ENCODE measurements around the gene ASMT.
A peak's percentile ranks its signal among the peaks of the same experiment; 100 is the strongest.
"Not testable (repeated sequence)": the region's sequence is repeated elsewhere in the genome, so short reads cannot be mapped to it uniquely, and the experiment has no call there.

ASMT gene, protein sequence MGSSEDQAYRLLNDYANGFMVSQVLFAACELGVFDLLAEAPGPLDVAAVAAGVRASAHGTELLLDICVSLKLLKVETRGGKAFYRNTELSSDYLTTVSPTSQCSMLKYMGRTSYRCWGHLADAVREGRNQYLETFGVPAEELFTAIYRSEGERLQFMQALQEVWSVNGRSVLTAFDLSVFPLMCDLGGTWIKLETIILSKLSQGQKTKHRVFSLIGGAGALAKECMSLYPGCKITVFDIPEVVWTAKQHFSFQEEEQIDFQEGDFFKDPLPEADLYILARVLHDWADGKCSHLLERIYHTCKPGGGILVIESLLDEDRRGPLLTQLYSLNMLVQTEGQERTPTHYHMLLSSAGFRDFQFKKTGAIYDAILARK

GRCh38 chrX:1614927-1615326, at the start of gene ASMT:
Gene ASMT, plus strand, starts transcription at chrX:1615059. Its CDS starts 141 bp downstream, at chrX:1615200.
- DNase-seq, result peak in 1 of 2 experiments; percentile 49

DNA sequence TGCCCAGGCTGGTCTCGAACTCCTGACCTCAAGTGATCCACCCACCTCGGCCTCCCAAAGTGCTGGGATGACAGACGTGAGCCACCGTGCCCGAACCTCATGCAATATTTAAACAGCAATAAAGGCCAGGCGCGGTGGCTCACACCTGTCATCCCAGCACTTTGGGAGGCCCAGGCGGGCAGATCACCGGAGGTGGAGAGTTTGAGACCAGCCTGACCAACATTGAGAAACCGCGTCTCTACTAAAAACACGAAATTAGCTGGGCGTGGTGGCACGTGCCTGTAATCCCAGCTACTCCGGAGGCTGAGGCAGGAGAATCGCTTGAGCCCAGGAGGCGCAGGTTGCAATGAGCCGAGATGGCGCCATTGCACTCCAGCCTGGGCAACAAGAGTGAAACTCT, 40.7 kb upstream of the ASMT start:
- not testable (repeated sequence) for DNase-seq

- no peak for DNase-seq
These were observed 38.5 kb upstream of the ASMT start for GRCh38 chrX:1576201-1576992.

GRCh38 chrX:1577845-1578244, 37.0 kb upstream of the ASMT start:
- no peak for DNase-seq

- DNase-seq, result no peak
These were observed 36.2 kb upstream of the ASMT start for GRCh38 chrX:1578511-1579173.

- DNase-seq, result peak; percentile 65 to 78
These were observed 33.7 kb upstream of the ASMT start for GRCh38 chrX:1581132-1581531.

DNA sequence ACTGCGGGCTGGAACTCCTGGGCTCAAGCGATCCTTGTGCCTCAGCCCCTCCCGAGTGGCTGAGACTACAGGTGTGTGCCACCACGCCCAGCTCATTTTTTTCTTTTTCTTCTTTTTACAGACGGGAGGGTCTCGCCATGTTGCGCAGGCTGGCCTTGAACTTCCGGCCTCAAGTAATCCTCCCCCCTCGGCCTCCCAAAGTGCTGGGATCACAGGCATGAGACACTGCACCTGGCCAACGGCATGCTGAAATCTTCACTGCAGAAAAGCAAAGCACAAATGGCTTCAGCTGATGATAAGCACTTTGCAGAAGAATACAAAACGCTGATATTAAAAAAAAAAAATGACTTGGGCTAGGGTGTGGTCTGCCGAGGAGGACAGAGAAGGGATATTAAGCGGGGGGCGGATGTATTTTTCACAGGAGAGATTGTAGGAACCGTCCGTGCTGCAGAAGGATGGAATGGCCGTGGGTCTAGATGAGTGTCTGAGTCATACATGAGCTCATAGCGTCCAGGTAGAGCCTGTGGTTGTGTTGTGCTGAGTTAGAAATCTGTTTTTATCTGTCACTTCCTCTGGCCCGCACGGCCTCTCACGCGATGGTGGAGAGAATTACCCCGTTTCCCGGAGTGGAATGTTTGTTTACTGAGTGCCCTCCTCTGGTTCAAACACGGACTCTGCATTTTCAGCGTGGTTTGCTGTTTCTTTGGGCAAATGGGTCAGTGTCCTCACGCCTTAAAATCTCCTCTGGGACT, 32.0 kb upstream of the ASMT start:
- no peak for DNase-seq

DNA sequence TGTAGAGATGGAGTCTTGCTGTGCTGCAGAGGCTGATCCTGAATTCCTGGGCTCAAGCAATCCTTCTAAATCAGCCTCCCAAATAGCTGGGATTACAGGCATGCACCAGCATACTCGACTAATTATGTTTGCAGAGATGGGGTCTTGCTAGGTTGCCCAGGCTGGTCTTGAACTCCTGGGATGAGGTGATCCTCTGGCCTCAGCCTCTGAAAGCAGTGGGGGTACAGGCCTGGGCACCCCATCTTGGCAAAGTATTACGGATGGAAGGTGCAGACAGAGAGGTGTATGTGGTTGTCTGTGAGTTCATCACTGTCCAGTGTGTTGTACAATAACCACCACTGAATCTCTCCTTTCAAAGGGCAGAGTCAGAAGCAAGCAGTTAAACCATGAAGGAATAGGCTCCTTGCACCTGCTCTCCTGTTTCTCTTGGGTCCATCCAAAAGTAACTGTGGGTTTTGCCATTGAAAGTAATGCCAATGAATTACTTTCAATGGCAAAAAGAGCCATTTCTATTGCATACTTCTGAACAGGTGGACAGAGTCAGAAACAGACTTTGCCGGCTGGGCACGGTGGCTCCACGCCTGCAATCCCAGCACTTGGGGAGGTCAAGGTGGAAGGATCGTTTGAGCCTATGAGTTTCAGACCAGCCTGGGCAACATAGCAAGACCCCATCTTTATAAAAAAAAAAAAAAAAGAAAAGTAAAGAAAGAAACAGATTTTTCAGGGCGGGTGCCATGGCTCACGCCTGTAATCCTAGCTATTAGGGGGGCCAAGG, 30.4 kb upstream of the ASMT start:
- DNase-seq, result no peak

DNA sequence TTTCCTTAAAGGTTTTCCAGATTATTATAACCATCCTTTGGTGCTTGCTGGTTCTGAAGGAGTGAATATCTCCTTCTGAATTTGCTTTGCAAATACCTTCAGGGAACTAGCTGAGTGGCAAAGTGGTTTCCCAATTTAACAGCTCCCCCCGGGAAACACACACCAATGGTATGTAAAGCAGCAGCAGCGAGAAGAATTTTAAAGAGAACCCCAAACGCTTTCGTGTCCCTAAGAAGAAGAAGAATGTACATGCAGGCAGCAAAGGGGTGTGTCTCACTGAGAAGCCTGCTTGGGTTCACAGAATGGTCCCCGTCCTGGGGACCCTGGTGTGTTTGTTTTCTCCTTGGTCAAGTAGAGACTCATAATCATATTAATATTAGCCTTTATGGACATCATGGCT, 27.7 kb upstream of the ASMT start:
- peak; percentile 97 for DNase-seq

DNA sequence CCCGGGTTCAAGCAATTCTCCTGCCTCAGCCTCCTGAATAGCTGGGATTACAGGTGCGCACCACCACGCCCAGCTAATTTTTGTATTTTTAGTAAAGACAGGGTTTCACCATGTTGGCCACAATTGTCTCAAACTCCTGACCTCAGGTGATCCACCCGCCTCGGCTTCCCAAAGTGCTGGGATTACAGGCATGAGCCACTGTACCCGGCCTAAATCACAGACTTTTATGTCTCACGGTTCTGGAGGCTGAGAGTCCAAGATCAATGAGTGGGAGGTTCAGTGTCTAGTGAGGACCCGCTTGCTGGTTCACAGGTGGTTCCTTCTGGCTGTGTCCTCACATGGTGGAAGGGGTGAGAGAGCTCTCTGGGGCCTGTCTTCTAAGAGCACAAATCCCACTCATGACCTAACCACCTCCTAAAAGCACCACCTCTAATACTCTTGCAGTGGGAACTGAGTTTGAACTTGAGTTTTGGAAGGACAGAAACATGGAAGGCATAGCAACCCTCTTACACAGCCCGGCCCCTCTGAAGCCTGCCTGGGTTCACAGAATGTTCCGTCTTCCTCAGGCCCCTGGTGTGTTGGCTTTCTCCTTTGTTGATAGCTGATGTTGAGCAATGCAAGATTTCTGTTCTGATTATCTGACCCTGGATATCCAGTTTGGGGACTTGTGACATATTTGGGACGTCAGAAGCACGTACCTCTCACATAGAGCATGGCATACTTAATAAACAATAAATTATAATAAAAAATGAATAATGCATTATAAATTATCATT, 25.3 kb upstream of the ASMT start:
- DNase-seq, result no peak

DNA sequence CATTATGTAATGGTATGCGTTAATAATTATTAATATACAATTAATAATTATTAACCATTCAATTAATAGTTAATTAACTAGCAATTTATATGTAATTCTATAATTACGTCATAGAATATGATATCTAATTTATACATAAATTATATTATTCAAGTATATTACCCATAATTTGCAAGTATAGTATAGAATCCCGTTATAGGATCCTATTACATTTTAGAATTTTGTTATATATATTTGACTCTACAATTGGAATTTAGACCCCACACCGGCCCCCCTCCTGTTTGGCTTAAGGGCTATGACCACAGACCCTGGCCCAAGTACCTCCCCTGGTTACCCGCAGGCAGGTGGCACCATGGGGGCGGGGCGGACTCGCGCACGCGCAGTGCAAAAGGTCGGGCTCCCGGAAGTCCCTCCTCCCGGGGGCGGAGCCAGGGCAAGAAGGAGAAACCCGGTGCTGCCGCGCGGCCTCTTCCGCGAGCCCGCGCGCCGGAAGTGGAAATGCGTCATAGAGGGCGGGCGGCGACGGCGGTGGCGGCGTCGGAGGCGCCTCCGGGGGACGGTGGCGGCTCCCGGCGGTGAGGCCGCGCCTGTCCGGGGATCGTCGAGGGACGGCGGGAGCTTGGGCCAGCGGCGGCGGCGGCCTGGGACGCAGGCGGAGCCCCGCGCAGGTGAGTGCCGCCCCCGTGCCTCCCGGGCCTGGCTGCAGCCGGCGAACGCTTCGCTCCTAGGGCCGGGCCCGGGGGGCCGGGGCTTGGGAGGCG, 23.6 kb upstream of the ASMT start, which contains the start of gene AKAP17A:
TSS of gene AKAP17A (plus strand) at position 503 of the 761 bp plus-strand sequence. CDS start 1,859 bp downstream, outside the sequence.
- peak; percentile 92 to 97 for DNase-seq

GRCh38 chrX:1591863-1592469, 22.9 kb upstream of the ASMT start:
- no peak for DNase-seq

DNA sequence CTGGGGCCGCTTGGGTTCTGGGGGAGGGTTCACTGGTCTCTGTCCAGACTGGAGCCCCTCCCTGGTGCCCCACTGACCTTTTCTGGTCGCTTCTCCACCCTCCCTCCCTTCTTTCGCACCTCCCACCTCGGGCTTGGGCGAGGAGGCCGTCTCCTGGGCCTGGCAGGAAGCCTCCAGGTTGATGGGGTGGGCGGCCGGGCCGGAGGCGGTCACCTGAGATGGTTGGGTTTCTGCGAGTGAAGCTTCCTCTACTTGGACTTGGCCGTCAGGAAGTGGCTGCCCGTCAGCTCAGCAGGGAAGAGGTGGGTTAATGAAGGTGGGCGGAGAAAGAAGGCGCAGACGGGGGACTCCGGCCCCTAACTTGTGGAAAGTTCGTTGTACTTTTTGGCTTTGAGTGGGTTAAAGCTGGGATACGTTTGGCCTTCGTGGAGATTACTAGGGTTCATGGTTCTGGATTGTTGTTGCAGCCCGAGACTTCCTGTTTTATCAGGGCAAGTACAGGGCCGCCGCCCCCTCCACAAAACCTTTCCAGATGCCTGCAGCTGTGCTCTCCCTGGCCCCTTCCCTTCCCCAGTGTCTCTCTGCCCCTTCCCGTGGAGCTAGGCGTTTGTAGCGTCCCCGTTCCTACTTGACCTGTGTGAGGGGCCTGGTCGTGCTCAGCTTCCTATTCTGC, 22.3 kb upstream of the ASMT start:
- DNase-seq, result no peak

GRCh38 chrX:1593286-1594271, 21.3 kb upstream of the ASMT start:
- no peak for DNase-seq

GRCh38 chrX:1595711-1596060, 19.2 kb upstream of the ASMT start:
- no peak for DNase-seq

- DNase-seq, result no peak
These were observed 18.0 kb upstream of the ASMT start for GRCh38 chrX:1596676-1597344.

DNA sequence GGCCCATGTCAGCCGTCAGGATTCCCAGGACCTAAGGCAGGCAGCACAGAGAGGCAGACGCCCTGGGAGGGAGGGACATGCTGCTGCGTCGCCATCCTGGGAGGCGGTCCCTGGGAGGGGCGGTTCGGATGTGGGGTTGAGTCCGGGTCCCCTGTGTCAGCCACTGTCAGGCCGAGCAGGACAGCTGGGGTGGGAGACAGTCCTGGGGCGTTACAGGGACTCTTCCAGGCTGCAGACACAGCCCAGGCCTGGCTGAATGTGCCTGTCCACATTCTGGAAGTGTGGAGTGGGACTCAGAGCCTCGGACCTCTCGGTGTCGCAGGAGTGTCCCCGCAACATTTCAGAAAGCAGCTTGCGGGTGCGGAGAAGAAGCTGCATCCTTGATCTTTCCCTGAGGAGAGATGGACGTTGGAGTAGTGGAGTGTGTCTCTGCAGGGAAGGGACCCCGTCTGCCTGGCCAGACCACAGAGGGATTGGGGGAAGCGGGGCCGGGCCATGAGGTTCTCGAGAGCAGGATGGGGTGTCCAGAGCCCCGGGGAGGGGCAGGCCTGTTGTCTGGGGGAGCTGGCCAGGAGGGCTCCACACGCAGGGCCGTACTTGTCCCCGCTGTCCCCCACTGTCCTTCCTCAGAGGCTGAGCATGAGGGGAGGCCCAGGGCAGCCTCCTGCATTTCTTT, 17.4 kb upstream of the ASMT start:
- no peak for DNase-seq

Data from NCI-H526 (cell line).